Measurements from ENCODE around the gene CNTNAP2. TPM values are rescaled to one million over a fixed set of nuclear protein-coding genes. Genes with fewer than 3 reads are reported as not detected.

Gene CNTNAP2
- total and polyA plus RNA-seq, 2 of the 13 experiments (the other 11 are each of a cell fraction or from before 2014, with no cell fraction given) = 0.40 to 0.42 TPM

DNA sequence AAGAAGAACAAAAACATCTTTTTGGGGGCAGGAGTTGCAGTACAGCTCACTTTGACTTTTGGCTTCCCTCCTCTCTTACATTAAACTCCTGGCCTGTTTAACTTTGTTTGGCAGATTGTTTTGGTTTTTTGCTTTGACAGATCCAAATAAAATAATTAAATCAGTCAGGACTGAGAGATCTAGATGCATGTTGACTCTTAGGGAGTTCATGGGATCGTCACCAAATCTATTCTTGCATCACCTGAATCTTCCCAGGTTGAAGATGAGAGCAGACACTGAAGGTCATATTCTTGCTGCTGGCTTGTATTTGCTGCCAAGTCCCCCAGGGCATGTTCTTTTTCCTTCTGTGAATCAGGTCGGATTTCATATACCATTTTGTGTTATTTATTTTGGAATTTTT, 759.4 kb downstream of the CNTNAP2 start:
- Histone ChIP-seq H3K27ac (ENCODE audit: extremely low read length, insufficient read depth, low read length) (no peak overlapping the region), H3K4me2 (ENCODE audit: low read depth, low read length) (no peak overlapping the region), H3K27me3 (ENCODE audit: control insufficient read depth in 1 of 2, insufficient read depth in 2 of 2, low read length in 2 of 2) (no peaks in the 10 kb centered on the region), H3K79me2 (ENCODE audit: insufficient read depth, low read length) (no peaks in the 10 kb centered on the region), H3K9ac (ENCODE audit: insufficient read depth, low read depth, low read length) (no peak overlapping the region), H2AFZ (ENCODE audit: low read length) (no peak overlapping the region), H3K9me3 (ENCODE audit: low read length) (peaks cover 78% of the 10 kb centered on the region), H3K36me3 (replicated peaks in 1 of 2; ENCODE audit: control insufficient read depth in 1 of 2, insufficient read depth in 2 of 2, low read length in 2 of 2) (no peaks in the 10 kb centered on the region), H3K4me1 (ENCODE audit: insufficient read depth, low read length) (no peaks in the 10 kb centered on the region), H4K20me1 (ENCODE audit: insufficient read depth, low read length) (no peaks in the 10 kb centered on the region), H3K4me3 (replicated peaks in 1 of 3; ENCODE audit: insufficient read depth in 1 of 3, low read depth in 2 of 3, low read length in 3 of 3) (no peak overlapping the region)
- no TSS peak for BruUV-seq (replicated peaks)
- WGBS (ENCODE audit: low lambda C conversion rate) = 0% methylated on average over 2 of the region's 2 CpGs
- CTCF ChIA-PET (ENCODE audit: low intra/inter-chr PET ratio, low total read pairs) = no interaction called here
- POLR2A ChIA-PET = no interaction called here
- intact Hi-C loops (cut with micrococcal nuclease; ENCODE audit: unreplicated experiment) (no loop called here), in situ Hi-C loops (cut with HindIII; ENCODE audit: extremely low pct_ligation_motif_present, low pct_unique_long_range_greater_than_20kb) (no loop called here)
- ATAC-seq (no peak), DNase-seq (ENCODE audit: low spot score) (no peak), FAIRE-seq (no peak)
- TF ChIP-seq, protein P1, sequence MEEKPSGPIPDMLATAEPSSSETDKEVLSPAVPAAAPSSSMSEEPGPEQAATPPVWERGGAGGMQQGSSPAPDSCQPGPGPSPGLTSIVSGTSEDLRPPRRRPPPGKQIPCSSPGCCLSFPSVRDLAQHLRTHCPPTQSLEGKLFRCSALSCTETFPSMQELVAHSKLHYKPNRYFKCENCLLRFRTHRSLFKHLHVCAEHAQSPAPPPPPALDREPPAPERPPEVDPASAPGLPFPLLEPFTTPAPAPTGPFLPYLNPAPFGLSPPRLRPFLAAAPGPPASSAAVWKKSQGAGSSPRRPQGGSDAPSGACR (CRISPR knock-in tag; IDR thresholded peaks at IDR 0.05) = no peak
- TF ChIP-seq ZNF256 (CRISPR knock-in tag; conservative IDR thresholded peaks at IDR 0.05) (no peak), SSRP1 (CRISPR knock-in tag; IDR thresholded peaks at IDR 0.05) (no peak)

DNA sequence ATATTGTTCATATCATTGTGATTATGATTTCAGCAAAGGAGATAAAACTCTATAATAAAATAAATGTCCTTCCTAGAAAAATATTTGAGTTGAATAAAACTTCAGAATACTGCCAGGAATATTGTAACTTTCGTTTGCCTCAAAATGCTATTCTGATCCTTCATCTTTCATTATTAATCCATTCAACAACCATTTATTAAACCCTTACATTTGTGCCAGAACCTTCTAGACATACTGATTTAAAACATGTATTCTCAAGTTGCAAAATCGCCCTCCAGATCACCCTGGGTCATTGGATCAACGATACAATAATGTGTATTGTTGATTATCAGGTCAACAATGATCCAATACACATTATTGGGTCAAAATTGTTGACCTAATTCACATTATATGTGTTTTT, 759.8 kb downstream of the CNTNAP2 start:
- FAIRE-seq = no peak
- H4K20me1 ChIP-seq (ENCODE audit: insufficient read depth, low read length) = no peaks in the 10 kb centered on the region
- ChIA-PET CTCF (ENCODE audit: low intra/inter-chr PET ratio, low total read pairs) (no interaction called here), POLR2A (no interaction called here)
- H3K79me2 ChIP-seq (ENCODE audit: insufficient read depth, low read length) = no peaks in the 10 kb centered on the region
- no peak overlapping the region for H3K9ac ChIP-seq (ENCODE audit: insufficient read depth, low read depth, low read length)
- H3K27ac ChIP-seq (ENCODE audit: extremely low read length, insufficient read depth, low read length) = no peak overlapping the region
- intact Hi-C loops (cut with micrococcal nuclease; ENCODE audit: unreplicated experiment) (no loop called here), in situ Hi-C loops (cut with HindIII; ENCODE audit: extremely low pct_ligation_motif_present, low pct_unique_long_range_greater_than_20kb) (no loop called here)
- H3K27me3 ChIP-seq (ENCODE audit: control insufficient read depth in 1 of 2, insufficient read depth in 2 of 2, low read length in 2 of 2) = no peaks in the 10 kb centered on the region
- H3K4me2 ChIP-seq (ENCODE audit: low read depth, low read length) = no peak overlapping the region
- H3K36me3 ChIP-seq (replicated peaks in 1 of 2; ENCODE audit: control insufficient read depth in 1 of 2, insufficient read depth in 2 of 2, low read length in 2 of 2) = no peaks in the 10 kb centered on the region
- WGBS (ENCODE audit: low lambda C conversion rate) = under 1% methylated on average over 3 of the region's 3 CpGs
- no peaks in the 10 kb centered on the region for H3K4me1 ChIP-seq (ENCODE audit: insufficient read depth, low read length)
- no peak for ATAC-seq
- no peak for DNase-seq (ENCODE audit: low spot score)
- no peak overlapping the region for H2AFZ ChIP-seq (ENCODE audit: low read length)
- H3K9me3 ChIP-seq (ENCODE audit: low read length) = peaks cover 78% of the 10 kb centered on the region
- BruUV-seq (replicated peaks) = no TSS peak
- no peak overlapping the region for H3K4me3 ChIP-seq (replicated peaks in 1 of 3; ENCODE audit: insufficient read depth in 1 of 3, low read depth in 2 of 3, low read length in 3 of 3)
- no peak for TF ChIP-seq PITX1 (CRISPR knock-in tag; IDR thresholded peaks at IDR 0.05)
- TF ChIP-seq ARID2 (CRISPR knock-in tag; IDR thresholded peaks at IDR 0.05; ENCODE audit: borderline replicate concordance) = no peak
- TF ChIP-seq, protein P2, sequence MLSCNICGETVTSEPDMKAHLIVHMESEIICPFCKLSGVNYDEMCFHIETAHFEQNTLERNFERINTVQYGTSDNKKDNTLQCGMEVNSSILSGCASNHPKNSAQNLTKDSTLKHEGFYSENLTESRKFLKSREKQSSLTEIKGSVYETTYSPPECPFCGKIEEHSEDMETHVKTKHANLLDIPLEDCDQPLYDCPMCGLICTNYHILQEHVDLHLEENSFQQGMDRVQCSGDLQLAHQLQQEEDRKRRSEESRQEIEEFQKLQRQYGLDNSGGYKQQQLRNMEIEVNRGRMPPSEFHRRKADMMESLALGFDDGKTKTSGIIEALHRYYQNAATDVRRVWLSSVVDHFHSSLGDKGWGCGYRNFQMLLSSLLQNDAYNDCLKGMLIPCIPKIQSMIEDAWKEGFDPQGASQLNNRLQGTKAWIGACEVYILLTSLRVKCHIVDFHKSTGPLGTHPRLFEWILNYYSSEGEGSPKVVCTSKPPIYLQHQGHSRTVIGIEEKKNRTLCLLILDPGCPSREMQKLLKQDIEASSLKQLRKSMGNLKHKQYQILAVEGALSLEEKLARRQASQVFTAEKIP (CRISPR knock-in tag; IDR thresholded peaks at IDR 0.05; ENCODE audit: borderline replicate concordance) = no peak
- no peak for TF ChIP-seq ZSCAN22 (CRISPR knock-in tag; IDR thresholded peaks at IDR 0.05)
- TF ChIP-seq ZBTB7A (CRISPR knock-in tag; IDR thresholded peaks at IDR 0.05) = no peak
- TF ChIP-seq ZNF230 (CRISPR knock-in tag; IDR thresholded peaks at IDR 0.05) = no peak
- no peak for TF ChIP-seq TBP (CRISPR knock-in tag; IDR thresholded peaks at IDR 0.05)
- no peak for TF ChIP-seq SUZ12 (IDR thresholded peaks at IDR 0.05; ENCODE audit: low read depth, low read length)
- no peak for TF ChIP-seq CENPT (CRISPR knock-in tag; IDR thresholded peaks at IDR 0.05; ENCODE audit: low read depth)
- TF ChIP-seq KDM5B (CRISPR knock-in tag; IDR thresholded peaks at IDR 0.05; ENCODE audit: borderline replicate concordance) = no peak
- TF ChIP-seq MTF1 (CRISPR knock-in tag; IDR thresholded peaks at IDR 0.05) = no peak
